Measurements from ENCODE around the gene DNAJC30. TPM values are rescaled to one million over a fixed set of nuclear protein-coding genes. Genes with fewer than 3 reads are reported as not detected.

Gene DNAJC30
- total and polyA plus RNA-seq, 2 of the 8 experiments (the other 6 are each of a cell fraction or from before 2014, with no cell fraction given): 6.1 to 6.3 TPM

DNA sequence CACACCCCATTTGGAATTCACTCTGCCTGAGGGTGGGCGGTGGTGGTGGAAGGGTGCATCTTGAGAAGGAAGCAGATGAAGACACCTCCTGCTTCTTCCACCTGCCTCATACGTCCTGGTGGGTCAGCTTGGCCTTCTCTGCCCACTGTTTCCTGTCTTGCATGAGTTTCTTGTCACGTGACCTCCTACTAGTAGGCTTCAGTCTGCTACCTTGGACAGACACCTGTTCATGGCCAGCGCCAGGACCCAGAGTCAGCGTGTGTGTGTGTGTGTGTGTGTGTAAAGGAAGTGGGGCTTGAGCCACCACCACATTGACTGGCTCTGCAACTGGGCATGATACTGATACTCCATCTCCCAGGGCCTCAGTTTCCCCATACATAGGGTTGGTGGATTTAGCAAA is 32.7 kb downstream of the DNAJC30 start (continued):
- TF ChIP-seq, protein P1, sequence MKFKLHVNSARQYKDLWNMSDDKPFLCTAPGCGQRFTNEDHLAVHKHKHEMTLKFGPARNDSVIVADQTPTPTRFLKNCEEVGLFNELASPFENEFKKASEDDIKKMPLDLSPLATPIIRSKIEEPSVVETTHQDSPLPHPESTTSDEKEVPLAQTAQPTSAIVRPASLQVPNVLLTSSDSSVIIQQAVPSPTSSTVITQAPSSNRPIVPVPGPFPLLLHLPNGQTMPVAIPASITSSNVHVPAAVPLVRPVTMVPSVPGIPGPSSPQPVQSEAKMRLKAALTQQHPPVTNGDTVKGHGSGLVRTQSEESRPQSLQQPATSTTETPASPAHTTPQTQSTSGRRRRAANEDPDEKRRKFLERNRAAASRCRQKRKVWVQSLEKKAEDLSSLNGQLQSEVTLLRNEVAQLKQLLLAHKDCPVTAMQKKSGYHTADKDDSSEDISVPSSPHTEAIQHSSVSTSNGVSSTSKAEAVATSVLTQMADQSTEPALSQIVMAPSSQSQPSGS (IDR thresholded peaks at IDR 0.05; ENCODE audit: low read length): no peak
- no peak for TF ChIP-seq BACH1 (IDR thresholded peaks at IDR 0.05; ENCODE audit: low read length)
